SHP77 treated with DMSO at 0.1 percent for 48 hours (cell line): ENCODE data around the gene VIPR2.

Experiments
- DNase-seq: peaks from one replicate; lab custom pipeline; 2025; lab: John Stamatoyannopoulos, UW

The VIPR2 gene

DNA sequence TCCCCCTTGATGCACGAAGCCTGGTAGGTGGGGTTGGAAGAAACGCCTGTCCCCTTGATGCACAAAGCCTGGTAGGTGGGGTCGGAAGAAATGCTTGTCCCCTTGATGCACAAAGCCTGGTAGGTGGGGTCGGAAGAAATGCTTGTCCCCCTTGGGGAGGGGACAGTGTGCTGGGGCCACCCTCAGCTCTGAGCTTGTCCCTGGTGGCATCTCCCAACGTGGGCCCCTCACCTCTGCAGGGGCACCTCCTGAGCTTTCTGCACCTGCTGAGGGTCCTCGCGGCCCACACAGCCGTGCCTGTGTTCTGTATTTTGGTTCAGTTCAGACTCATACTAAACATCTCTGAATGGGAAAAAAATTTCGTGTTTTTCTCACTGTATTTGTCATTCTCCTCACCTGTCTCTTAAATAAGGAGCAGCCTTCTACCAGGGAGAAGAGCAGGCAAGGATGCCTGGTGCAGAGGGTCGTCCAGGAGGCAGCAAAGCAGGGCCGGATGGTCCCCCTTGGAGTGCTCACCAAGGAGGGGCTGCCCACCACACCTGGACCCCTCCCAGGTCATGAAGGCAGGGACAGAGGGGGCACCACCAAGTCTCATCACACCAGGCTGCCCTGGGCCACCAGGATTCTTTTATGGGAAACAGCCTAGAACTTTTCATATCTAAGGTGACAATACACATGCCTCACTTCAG lies 24.7 kb downstream of the VIPR2 start:
- no peak for DNase-seq

DNA sequence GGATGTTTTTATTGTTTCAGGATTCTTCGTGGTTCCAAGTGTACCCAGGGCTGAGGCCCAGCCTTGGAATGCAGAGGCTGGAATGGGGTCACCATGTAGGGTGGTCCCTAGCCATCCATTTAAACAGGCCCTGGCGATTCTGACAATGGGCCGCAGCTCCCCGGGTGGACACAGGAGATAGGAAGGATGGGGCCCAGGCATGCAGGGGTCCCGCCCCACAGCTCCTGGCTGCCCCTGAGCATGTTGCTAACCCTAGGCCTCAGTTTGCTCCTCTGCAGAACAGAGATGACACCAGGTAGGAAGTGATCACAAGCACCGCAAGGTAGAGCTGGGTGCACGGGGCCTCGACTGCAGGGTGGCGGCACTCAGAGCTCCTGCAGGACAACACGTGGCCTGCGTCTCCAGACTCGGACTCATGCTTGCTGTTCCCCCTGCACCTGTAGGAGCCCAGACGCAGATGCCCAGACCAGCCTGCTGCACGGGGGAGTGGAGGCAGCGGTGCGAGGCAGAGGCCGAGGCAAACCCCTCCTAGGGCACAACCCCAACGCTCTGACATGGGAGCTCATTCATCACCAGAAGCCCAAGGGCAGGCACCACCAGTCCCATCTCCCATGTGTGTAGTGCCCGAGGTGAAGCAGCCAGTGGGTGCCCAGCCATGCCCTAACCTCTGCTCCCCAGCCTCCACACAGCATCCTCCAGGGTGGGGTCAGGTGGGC lies 25.5 kb downstream of the VIPR2 start:
- no peak for DNase-seq

DNA sequence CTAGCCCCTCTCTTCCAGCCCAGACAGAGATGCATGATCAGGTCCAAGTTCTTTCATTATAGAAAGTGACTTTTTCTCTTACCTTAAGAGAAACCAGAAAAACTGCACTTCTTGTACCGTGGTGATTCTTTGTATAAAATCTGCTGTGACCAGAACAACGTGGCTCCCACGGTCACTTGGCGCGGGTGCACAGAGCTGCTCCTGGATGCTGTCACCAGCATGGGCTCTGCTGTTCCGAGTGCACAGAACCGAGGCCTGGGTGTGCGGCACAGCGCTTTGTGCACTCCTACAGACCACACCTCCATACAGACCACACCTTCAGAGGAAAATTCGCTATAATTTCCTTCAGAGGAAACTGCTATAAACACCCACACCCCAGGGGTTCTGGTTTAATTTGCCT lies 26.0 kb downstream of the VIPR2 start:
- DNase-seq: no peak

DNA sequence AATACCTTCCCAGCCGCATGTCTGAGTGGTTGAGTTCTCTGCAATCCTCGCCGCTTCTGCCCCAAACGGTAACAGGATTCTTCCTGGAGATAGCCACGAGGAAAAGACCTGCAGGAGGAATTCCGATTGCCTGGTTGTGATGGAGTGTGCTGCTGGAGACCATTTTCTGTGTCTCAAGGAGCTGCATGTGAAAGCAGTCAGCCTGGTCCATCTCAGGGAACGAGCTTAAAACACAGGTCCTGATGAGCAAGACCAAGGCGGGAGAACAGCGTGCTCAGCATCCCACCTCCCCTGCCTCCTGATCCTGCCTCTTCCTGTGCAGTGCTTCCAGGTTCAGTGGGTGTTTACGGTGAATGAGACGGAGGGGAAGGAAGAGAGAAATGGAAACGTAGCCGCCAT lies 26.5 kb downstream of the VIPR2 start:
- DNase-seq: no peak

DNA sequence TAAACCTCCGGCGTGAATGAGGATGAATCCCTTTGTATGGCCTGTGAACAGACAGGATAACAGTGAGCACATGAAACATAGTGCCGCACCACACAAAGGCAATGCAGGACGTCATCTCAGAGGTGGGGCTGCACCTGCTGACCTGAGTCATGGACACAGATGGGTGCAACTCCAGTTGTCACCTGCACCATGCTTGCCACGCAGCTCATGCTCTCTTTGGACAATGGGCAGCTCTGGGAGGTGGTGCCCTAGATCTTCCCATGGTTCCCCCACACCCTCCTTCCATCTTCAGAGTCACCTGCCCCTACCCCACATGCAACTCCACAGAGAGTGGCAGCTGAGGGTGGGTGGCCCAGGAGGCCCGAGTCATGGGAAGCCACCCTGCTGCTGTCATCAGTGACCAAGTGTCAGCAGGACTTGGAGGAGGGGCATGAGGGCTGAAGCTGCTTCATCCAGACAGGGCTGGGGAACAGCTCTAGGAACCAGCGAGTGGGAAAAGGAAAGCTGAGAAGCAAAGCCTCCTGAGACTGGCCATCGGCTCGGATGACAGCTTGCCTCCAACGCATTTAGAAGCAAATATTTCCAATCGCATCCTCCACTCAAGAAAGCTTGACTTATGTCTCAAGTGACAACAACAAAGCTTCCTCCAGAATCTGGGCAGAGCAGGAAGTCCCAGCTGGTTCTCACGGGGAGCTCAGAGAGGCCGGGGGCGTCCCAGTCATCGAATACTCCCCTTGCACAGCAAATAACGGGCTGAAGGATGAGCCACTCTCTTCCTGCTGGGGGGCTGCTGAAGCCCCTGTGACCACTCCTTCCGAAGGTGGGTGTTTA lies 27.1 kb downstream of the VIPR2 start:
- no peak for DNase-seq

DNA sequence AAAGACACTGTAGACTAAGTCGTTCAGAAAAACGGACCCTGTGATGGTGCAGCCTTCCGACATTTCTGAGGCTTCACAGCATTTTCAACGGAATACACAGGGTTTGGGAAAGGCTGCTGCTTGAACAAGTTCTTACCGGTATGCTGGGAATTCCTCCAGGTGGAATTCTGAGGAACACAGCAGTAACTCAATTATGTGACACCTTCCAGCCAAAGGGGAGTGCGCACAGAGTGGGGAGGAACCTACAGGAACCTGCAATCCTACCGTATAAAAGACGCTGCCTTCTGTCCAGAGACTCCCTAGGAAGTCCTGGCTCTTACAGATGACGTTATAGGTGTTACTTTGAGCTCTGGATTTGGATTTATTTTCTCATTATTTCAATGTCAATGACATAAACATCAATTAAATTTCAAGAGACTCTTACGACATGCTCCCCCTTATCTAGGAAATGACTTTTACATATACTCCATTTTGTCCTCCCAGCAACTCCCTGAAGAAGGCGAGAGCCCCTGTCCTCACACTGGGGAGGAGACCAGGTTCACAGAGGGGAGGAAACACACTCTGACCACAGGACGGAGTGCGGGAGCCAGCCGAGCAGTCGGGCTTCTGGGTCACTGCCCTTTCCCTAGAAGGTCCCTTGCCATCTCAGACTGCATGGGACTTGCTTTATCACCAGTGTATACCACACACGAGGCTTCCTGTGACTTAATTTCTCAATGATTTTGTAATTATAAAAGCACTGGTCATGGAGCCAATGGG lies 27.9 kb downstream of the VIPR2 start:
- no peak for DNase-seq

DNA sequence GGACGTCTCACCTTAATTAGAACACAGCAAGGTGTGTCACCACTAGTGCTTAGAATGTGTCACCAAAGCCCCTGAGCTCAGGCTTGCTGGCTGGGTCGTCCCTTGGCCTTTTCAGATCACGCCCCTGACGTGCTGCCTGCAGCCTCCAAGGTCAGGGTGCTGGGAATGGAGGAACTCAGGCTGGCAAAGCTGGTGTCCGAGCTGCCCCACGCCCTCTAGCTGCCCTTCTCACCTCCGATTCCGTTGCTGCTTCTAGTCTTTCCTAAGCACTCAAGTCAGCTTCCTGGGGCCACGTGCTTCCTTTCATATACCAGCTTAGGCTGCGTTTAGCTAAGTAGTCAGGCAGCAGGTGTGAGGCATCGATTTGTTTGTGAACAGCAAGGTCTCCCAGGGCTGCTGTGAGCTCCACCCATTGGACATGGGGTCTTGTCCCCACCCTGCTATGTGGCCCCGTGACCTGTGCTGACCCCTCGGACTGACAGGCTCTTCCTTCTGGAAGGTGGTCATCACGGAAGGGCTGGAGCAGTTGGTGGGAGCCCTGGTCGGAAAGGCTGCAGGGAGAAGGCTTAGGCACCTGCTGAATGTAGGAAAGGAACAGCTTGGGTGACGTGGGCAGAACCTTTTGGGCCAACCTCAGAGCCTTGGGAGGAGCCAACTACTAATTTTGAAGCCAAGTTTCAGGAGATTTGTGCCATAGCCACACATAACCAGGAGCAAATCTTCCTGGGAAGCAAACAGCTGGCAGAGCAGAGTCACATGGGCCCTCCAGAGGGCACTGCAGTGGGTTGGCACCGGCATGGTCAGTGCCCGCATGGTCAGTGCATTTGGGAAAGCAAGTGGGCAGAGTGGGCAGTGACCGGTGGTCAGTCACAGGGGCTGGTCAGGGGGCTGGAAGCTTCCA lies 28.8 kb downstream of the VIPR2 start:
- DNase-seq: no peak

DNA sequence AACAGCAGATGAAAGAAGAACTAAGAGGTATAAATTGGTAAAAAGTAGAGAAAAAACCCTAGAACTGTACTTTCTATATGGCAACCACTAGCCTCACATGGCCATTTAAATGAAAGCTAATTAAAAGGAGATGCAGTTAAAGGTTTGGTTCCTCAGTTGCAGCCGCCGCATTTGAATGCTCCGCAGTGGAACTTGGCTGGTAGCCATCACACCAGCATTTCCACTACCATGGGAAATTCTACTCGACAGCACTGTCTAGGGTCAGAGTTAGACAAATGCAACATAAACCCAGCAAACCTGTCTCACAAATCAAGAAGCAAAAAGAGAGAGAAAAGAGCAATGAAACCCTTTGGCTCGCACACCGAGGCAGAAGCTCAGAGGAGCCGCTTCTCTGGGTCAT lies 29.7 kb downstream of the VIPR2 start:
- DNase-seq: no peak

DNA sequence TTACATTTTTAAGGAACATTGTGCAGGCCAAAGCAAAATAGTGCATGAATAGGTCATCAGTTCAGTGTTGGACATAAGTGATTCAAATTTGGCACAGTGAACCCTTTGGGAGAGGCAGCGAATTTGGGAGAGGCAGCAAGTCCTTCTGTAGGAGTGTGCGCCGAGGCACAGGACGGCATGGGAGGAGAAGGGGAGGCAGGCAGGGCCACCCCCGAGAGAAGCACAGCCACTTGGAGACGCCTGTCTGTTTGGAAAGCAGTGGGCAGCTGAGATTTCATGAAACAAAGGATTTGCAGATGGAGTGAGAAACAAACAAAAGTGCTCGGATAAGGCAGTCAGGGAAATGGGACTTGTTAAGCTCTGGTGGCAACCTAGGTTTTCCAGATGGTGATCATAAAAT lies 30.6 kb downstream of the VIPR2 start:
- DNase-seq: no peak

DNA sequence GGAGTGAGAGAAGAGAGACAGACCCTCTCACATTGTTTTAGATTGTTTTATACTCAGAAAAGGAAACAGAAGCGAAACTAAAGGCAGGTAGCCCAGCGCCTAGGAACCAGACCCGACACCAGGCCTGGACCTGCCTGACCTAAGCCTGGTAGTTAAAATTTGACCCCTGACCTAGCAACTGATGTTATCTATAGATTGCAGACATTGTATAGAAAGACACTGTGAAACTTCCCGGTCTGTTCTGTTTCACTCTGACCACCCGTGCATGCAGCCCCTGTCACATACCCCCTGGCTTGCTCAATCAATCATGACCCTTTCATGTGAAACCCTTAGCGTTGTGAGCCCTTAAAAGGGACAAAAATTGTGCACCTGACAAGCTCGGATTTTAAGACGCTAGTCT lies 31.6 kb downstream of the VIPR2 start:
- no peak for DNase-seq

DNA sequence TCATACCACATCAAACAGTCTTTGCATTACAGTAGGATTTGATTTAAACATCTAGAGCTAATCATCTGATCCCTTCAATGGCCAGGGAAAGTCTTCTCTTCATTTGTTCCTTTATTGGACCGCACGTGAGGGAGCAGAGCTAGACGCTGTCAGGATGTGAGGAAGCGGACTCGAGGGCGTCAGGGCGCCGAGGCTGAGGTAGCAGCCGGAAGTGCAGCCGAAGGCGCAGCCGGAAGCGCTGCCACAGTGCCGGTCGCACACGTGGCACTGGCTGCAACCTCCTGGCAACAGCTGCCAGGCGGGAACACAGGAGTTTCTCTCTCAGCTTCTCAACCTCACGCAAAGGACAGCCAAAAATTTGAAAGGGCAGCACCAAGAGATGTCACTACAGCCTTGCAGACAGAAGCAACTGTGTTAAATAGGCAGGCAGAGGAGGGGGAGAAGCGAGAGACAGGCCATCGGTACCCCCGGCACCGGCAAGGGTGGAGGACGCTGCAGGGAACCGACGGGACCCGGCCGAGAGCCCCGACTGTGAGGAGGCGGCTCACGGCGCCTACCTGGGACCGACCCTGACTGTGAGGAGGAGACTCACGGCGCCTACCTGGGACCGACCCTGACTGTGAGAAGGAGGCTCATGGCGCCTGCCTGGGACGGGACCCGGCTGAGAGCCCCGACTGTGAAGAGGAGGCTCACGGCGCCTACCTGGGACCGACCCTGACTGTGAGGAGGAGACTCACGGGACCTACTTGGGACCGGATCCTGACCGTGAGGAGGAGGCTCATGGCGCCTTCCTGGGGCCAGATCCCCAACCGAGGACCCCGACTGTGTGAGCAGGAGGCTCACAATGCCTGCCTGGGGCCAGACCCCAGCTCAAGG lies 32.3 kb downstream of the VIPR2 start:
- no peak for DNase-seq

DNA sequence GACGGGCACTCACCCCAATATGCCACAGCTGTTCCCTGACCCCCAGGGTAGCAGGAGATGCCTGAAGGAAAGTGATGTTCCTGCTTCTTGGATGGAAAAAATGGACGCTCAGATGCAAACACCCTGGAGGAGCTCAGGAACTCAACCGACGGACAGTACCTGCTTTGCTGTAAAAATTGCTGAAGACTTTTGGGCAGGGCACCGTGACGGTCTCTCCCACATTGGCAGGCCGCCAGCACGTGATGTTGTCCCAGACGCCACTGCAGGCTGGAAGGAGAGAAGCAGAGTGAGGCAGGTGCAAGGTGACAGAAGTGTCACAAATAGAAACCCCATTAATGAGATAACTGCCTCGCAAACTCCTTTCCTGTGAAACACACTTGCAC lies 35.0 kb downstream of the VIPR2 start:
- peak; percentile 50 for DNase-seq

DNA sequence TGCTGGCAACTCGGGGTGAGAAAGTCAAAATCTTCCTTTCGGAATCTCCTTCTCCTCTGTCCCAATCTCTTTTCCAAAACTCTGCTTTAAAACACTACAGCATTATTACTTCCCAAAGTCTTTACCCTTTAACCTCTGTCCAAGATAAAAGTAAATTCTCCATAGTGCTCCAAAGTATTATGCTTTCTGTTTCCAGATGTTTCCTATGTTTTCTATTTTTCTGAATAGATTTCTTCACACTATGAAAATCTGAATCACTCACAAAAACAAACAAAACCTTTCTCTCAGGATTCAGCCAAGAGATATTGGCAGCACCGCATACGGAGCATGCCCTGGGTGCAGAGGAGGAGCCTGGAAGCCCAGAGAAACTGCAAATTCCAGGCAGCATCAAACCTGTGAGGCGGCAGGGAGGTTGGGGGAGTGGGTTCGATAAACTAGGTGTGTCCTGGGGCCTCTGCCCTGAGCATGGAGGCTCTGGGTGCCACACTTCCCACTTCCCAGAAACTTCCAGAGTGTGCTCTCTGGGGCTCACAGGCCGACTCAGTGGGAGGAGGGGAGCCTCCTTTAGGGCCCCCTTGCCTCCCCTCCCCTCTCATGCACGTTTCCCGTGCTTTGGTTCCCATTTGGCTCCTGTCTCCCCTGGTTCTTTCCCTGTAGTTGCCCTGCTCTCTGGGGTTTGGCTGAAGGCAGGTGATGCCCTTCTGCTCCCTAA lies 35.6 kb downstream of the VIPR2 start:
- DNase-seq: no peak

DNA sequence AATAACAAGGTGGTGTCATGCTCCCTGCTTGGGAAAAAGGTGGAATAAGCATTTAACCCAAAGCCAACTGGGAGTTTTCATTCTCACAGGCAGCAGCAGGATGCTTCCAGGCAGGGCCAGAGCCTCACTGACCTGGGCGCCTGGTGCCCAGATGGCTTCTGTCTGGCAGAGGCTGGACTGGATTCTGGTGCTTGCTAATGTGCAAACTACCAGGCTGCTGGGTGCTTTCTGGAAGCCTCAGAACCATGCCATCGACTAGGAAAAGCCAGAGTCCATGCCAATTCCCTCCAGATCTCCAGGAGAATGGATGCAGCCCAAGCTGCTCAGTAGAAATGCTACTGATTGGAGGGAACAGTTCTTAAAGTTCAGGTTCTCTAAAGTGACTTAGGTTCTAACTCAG lies 36.2 kb downstream of the VIPR2 start:
- no peak for DNase-seq

DNA sequence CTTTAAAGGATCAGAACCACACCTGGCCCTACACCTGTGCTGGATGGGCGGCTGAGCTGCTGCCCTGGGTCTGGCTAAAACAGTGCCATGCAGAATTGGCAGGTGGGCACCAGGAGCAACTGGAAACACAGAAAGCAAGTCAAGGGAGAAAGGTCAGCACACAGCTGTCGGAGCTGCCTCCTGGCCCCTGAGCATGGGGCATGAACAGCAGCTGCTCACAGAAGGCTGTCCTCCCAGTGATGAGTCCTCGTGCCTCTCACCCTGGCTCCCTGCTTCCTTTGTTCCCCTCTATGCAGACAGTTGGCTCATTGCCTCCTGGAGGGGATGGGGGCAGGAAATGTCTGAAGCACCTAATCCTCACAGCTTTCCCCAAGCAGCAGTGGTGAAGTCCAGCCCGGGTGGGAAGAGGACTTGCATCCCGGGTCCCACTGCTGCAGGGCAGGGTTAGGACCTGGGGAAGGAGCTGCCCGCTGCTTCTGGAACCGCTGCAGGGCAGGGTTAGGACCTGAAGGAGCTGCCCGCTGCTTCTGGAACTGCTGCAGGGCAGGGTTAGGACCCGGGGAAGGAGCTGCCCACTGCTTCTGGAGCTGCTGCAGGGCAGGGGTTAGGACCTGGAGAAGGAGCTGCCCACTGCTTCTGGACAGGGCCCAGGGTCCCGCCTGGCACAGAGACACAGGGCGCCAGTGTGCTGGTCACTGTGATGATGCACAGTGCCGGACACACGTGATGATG lies 37.3 kb downstream of the VIPR2 start:
- peak; percentile 84 for DNase-seq

DNA sequence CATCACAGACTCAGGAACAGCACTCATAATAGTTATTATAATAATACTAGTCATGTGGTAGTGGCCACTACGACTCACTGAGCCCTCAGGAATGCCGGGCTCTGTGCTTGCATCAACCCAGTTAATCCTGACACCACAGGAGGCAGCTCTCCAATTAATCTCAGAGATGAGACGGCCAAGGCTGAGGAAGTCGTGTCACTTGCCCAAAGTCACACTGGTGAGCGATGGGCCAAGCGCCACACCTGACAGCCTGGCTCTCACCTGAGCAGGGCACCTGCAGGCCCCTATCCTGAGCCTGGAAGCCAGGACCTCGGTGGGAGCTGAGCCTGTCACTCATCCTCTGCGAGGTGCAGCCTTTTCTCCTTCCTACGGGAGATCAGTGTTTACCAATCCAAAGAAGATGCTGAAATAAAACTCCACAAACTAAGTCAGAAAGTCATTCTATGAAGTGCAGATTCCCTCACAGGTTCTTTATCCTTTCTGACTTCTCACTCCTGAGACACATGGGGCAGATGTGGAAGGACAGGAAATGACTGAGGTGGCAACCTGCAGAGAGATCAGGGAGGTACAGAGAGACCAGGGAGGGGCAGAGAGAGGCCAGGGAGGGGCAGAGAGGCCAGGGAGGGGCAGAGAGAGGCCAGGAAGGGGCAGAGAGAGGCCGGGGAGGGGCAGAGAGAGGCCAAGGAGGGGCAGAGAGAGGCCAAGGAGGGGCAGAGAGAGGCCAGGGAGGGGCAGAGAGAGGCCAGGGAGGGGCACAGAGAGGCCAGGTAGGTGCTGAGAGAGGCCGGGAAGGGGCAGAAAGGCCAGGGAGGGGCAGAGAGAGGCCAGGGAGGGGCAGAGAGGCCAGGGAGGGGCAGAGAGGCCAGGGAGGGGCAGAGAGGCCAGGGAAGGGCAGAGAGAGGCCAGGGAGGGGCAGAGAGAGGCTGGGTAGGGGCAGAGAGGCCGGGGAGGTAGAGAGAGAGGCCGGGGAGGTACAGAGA lies 38.5 kb downstream of the VIPR2 start:
- DNase-seq: no peak

DNA sequence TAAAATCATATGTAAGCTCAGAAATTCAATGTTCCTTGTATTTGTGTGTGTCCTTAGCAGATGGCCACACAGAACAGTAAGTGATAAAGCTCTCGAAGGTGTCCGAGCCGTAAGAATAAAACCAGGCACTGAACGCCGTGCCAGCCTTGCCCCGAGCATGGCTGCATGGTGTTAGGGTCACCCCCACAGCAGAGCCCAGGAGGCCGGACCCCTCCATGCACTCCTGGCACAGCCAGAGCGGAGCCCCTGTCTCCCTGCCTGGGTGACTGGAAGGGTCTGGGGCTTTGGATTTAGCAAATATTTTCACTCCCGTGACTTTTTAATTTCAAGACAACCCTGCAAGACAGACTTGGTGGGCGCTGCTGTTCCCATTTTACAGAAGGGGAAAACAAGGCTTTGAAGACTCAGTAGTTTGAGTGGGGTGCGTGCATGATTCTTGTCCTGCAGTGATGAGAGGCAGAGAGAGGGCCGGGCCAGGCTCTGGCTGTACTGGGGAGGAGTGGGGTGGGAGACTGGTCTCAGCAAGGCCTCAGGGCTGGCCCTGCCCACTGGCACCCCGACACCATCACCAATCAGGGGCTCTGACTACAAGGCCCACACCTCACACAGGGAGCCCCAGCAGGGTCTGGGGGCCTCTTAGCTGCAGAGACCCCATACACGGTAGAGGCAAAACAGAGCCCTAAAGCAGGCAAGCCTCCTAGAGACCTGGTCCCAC lies 39.4 kb downstream of the VIPR2 start:
- no peak for DNase-seq
